Measurements from ENCODE around the gene COG2. TPM values are rescaled to one million over a fixed set of nuclear protein-coding genes. Genes with fewer than 3 reads are reported as not detected.

The COG2 gene
- total and polyA plus RNA-seq, 4 donors, result 24.2 to 30.8 (median 28.9) TPM

- no peak overlapping the region for H3K4me3 ChIP-seq (ENCODE audit: low read depth, low read length)
- no peaks in the 10 kb centered on the region for H3K9me3 ChIP-seq (ENCODE audit: control insufficient read depth, insufficient read depth, low read length)
- 78% methylated on average over 2 of the region's 2 CpGs for whole genome bisulfite sequencing (ENCODE audit: insufficient coverage)
- DNase-seq (ENCODE audit: low read depth in 4 of 6, low spot score in 6 of 6), result no peak
- no peak overlapping the region for H3K27ac ChIP-seq (ENCODE audit: low read depth, low read length)
- no peaks in the 10 kb centered on the region for H3K36me3 ChIP-seq (ENCODE audit: control insufficient read depth, insufficient read depth, low read length)
- H3K27me3 ChIP-seq (ENCODE audit: control insufficient read depth, insufficient read depth, low read length), result no peaks in the 10 kb centered on the region
- no peaks in the 10 kb centered on the region for H3K4me1 ChIP-seq (ENCODE audit: control insufficient read depth, insufficient read depth, low read length)
Observed at GRCh38 chr1:230609208-230609607, 33.1 kb upstream of the COG2 start.

GRCh38 chr1:230610589-230610988 is 31.7 kb upstream of the COG2 start:
- no peak for DNase-seq (ENCODE audit: low read depth in 4 of 6, low spot score in 6 of 6)
- Histone ChIP-seq H3K9me3 (ENCODE audit: control insufficient read depth, insufficient read depth, low read length) (no peaks in the 10 kb centered on the region), H3K27ac (ENCODE audit: low read depth, low read length) (no peak overlapping the region), H3K27me3 (ENCODE audit: control insufficient read depth, insufficient read depth, low read length) (no peaks in the 10 kb centered on the region), H3K36me3 (ENCODE audit: control insufficient read depth, insufficient read depth, low read length) (no peaks in the 10 kb centered on the region), H3K4me3 (ENCODE audit: low read depth, low read length) (no peak overlapping the region), H3K4me1 (ENCODE audit: control insufficient read depth, insufficient read depth, low read length) (no peaks in the 10 kb centered on the region)
- 83% methylated on average over 1 of the region's 1 CpG for WGBS (ENCODE audit: insufficient coverage)

- Histone ChIP-seq H3K4me3 (ENCODE audit: low read depth, low read length) (no peak overlapping the region), H3K9me3 (ENCODE audit: control insufficient read depth, insufficient read depth, low read length) (no peaks in the 10 kb centered on the region), H3K27ac (ENCODE audit: low read depth, low read length) (no peak overlapping the region), H3K4me1 (ENCODE audit: control insufficient read depth, insufficient read depth, low read length) (no peaks in the 10 kb centered on the region), H3K36me3 (ENCODE audit: control insufficient read depth, insufficient read depth, low read length) (no peaks in the 10 kb centered on the region), H3K27me3 (ENCODE audit: control insufficient read depth, insufficient read depth, low read length) (no peaks in the 10 kb centered on the region)
- WGBS (ENCODE audit: insufficient coverage), result 7% methylated on average over 4 of the region's 7 CpGs
- DNase-seq (ENCODE audit: low read depth in 4 of 6, low spot score in 6 of 6), result peak in 2 of 6 donors; percentile 60 to 68
Observed at GRCh38 chr1:230611128-230611877, 31.0 kb upstream of the COG2 start.

- H3K9me3 ChIP-seq (ENCODE audit: control insufficient read depth, insufficient read depth, low read length), result no peaks in the 10 kb centered on the region
- no peaks in the 10 kb centered on the region for H3K4me1 ChIP-seq (ENCODE audit: control insufficient read depth, insufficient read depth, low read length)
- WGBS (ENCODE audit: insufficient coverage), result 0% methylated on average over 1 of the region's 1 CpG
- peak in 2 of 6 donors; percentile 32 to 39 for DNase-seq (ENCODE audit: low read depth in 4 of 6, low spot score in 6 of 6)
- H3K27me3 ChIP-seq (ENCODE audit: control insufficient read depth, insufficient read depth, low read length), result no peaks in the 10 kb centered on the region
- H3K36me3 ChIP-seq (ENCODE audit: control insufficient read depth, insufficient read depth, low read length), result no peaks in the 10 kb centered on the region
- H3K27ac ChIP-seq (ENCODE audit: low read depth, low read length), result no peak overlapping the region
- H3K4me3 ChIP-seq (ENCODE audit: low read depth, low read length), result no peak overlapping the region
Observed at GRCh38 chr1:230611878-230612235, 30.4 kb upstream of the COG2 start.

- Histone ChIP-seq H3K9me3 (ENCODE audit: control insufficient read depth, insufficient read depth, low read length) (no peaks in the 10 kb centered on the region), H3K27me3 (ENCODE audit: control insufficient read depth, insufficient read depth, low read length) (no peaks in the 10 kb centered on the region), H3K36me3 (ENCODE audit: control insufficient read depth, insufficient read depth, low read length) (no peaks in the 10 kb centered on the region), H3K4me1 (ENCODE audit: control insufficient read depth, insufficient read depth, low read length) (no peaks in the 10 kb centered on the region), H3K27ac (ENCODE audit: low read depth, low read length) (no peak overlapping the region), H3K4me3 (ENCODE audit: low read depth, low read length) (no peak overlapping the region)
- peak in 1 of 6 donors; percentile 27 for DNase-seq (ENCODE audit: low read depth in 4 of 6, low spot score in 6 of 6)
- no CpG with 5 or more reads among the region's 1 CpG for WGBS (ENCODE audit: insufficient coverage)
Observed at GRCh38 chr1:230612651-230613050, 29.6 kb upstream of the COG2 start.

- Histone ChIP-seq H3K27ac (ENCODE audit: low read depth, low read length) (no peak overlapping the region), H3K4me1 (ENCODE audit: control insufficient read depth, insufficient read depth, low read length) (no peaks in the 10 kb centered on the region), H3K9me3 (ENCODE audit: control insufficient read depth, insufficient read depth, low read length) (no peaks in the 10 kb centered on the region), H3K4me3 (ENCODE audit: low read depth, low read length) (no peak overlapping the region), H3K36me3 (ENCODE audit: control insufficient read depth, insufficient read depth, low read length) (no peaks in the 10 kb centered on the region), H3K27me3 (ENCODE audit: control insufficient read depth, insufficient read depth, low read length) (no peaks in the 10 kb centered on the region)
- no CpG with 5 or more reads among the region's 3 CpGs for WGBS (ENCODE audit: insufficient coverage)
- no peak for DNase-seq (ENCODE audit: low read depth in 4 of 6, low spot score in 6 of 6)
Observed at GRCh38 chr1:230614121-230614520, 28.2 kb upstream of the COG2 start.

- Histone ChIP-seq H3K27me3 (ENCODE audit: control insufficient read depth, insufficient read depth, low read length) (no peaks in the 10 kb centered on the region), H3K9me3 (ENCODE audit: control insufficient read depth, insufficient read depth, low read length) (no peaks in the 10 kb centered on the region), H3K27ac (ENCODE audit: low read depth, low read length) (no peak overlapping the region), H3K4me3 (ENCODE audit: low read depth, low read length) (no peak overlapping the region), H3K4me1 (ENCODE audit: control insufficient read depth, insufficient read depth, low read length) (peaks cover 4% of the 10 kb centered on the region), H3K36me3 (ENCODE audit: control insufficient read depth, insufficient read depth, low read length) (no peaks in the 10 kb centered on the region)
- 100% methylated on average over 1 of the region's 2 CpGs for WGBS (ENCODE audit: insufficient coverage)
- DNase-seq (ENCODE audit: low read depth in 4 of 6, low spot score in 6 of 6), result no peak
Observed at GRCh38 chr1:230618537-230618936, 23.7 kb upstream of the COG2 start.

- Histone ChIP-seq H3K4me3 (ENCODE audit: low read depth, low read length) (no peak overlapping the region), H3K27ac (ENCODE audit: low read depth, low read length) (no peak overlapping the region), H3K27me3 (ENCODE audit: control insufficient read depth, insufficient read depth, low read length) (no peaks in the 10 kb centered on the region), H3K4me1 (ENCODE audit: control insufficient read depth, insufficient read depth, low read length) (peaks cover 4% of the 10 kb centered on the region), H3K36me3 (ENCODE audit: control insufficient read depth, insufficient read depth, low read length) (no peaks in the 10 kb centered on the region), H3K9me3 (ENCODE audit: control insufficient read depth, insufficient read depth, low read length) (no peaks in the 10 kb centered on the region)
- no peak for DNase-seq (ENCODE audit: low read depth in 4 of 6, low spot score in 6 of 6)
- WGBS (ENCODE audit: insufficient coverage), result 29% methylated on average over 1 of the region's 3 CpGs
Observed at GRCh38 chr1:230620649-230621323, 21.5 kb upstream of the COG2 start.

- DNase-seq (ENCODE audit: low read depth in 4 of 6, low spot score in 6 of 6), result peak in 2 of 6 donors; percentile 31 to 83
- WGBS (ENCODE audit: insufficient coverage), result 37% methylated on average over 2 of the region's 7 CpGs
- no peak overlapping the region for H3K27ac ChIP-seq (ENCODE audit: low read depth, low read length)
Observed at GRCh38 chr1:230621324-230622030, 20.8 kb upstream of the COG2 start.

More at GRCh38 chr1:230621324-230622030, 20.8 kb upstream of the COG2 start:
- no peaks in the 10 kb centered on the region for H3K9me3 ChIP-seq (ENCODE audit: control insufficient read depth, insufficient read depth, low read length)
- no peak overlapping the region for H3K4me3 ChIP-seq (ENCODE audit: low read depth, low read length)
- peaks cover 4% of the 10 kb centered on the region for H3K4me1 ChIP-seq (ENCODE audit: control insufficient read depth, insufficient read depth, low read length)
- no peaks in the 10 kb centered on the region for H3K27me3 ChIP-seq (ENCODE audit: control insufficient read depth, insufficient read depth, low read length)
- H3K36me3 ChIP-seq (ENCODE audit: control insufficient read depth, insufficient read depth, low read length), result no peaks in the 10 kb centered on the region
